ENCODE data around the gene MT1B.

The MT1B gene

GRCh38 chr16:56651586-56651985 lies at the start of gene MT1B:
Gene MT1B (plus strand): TSS chr16:56651886. CDS start chr16:56651954, 68 bp downstream.
- DNase-seq: no peak

GRCh38 chr16:56603589-56603988 lies 48.1 kb upstream of the MT1B start:
- DNase-seq: no peak

GRCh38 chr16:56604966-56605365 lies 46.7 kb upstream of the MT1B start:
- no peak for DNase-seq

- DNase-seq: no peak
These were observed 46.2 kb upstream of the MT1B start for GRCh38 chr16:56605475-56605874.

- no peak for DNase-seq
These were observed 45.6 kb upstream of the MT1B start for GRCh38 chr16:56606071-56606475.

- no peak for DNase-seq
These were observed 45.1 kb upstream of the MT1B start for GRCh38 chr16:56606476-56607108.

- no peak for DNase-seq
These were observed 44.5 kb upstream of the MT1B start for GRCh38 chr16:56607109-56607618.

- DNase-seq: no peak
These were observed 44.0 kb upstream of the MT1B start for GRCh38 chr16:56607675-56608042.

GRCh38 chr16:56608043-56608875 lies 43.4 kb upstream of the MT1B start, which contains the start of gene MT2A:
Gene MT2A (plus strand): TSS chr16:56608584. CDS start chr16:56608656, 72 bp downstream.
- peak; percentile 92 for DNase-seq

- DNase-seq: no peak
These were observed 42.7 kb upstream of the MT1B start for GRCh38 chr16:56608876-56609462.

GRCh38 chr16:56609463-56609921 lies 42.2 kb upstream of the MT1B start:
- DNase-seq: peak; percentile 76

GRCh38 chr16:56610017-56610608 lies 41.6 kb upstream of the MT1B start:
- DNase-seq: peak; percentile 78

- DNase-seq: no peak
These were observed 41.0 kb upstream of the MT1B start for GRCh38 chr16:56610609-56611111.

GRCh38 chr16:56611281-56611833 lies 40.3 kb upstream of the MT1B start:
- no peak for DNase-seq

GRCh38 chr16:56613706-56614105 lies 38.0 kb upstream of the MT1B start:
- no peak for DNase-seq

GRCh38 chr16:56614549-56614991 lies 37.1 kb upstream of the MT1B start:
- no peak for DNase-seq

- no peak for DNase-seq
These were observed 36.3 kb upstream of the MT1B start for GRCh38 chr16:56615353-56615752.

GRCh38 chr16:56616608-56617211 lies 35.0 kb upstream of the MT1B start:
- no peak for DNase-seq

- peak; percentile 47 for DNase-seq
These were observed 34.2 kb upstream of the MT1B start for GRCh38 chr16:56617212-56618085.

GRCh38 chr16:56618138-56618537 lies 33.5 kb upstream of the MT1B start:
- no peak for DNase-seq

- DNase-seq: no peak
These were observed 31.3 kb upstream of the MT1B start for GRCh38 chr16:56620339-56620897.
